GM12874 (cell line): ENCODE measurements around the gene KSR1.

Experiments
- TF ChIP-seq, protein P1 (sequence below): IDR thresholded peaks from 2 replicates; pipeline ENCODE4 v1.5.1; 2011; ENCODE audit warnings: low read depth, mild to moderate bottlenecking, control low read depth, low read length, moderate library complexity; ENCODE audit not compliant: insufficient read depth

KSR1 gene

GRCh38 chr17:27654136-27654535 is 197.9 kb downstream of the KSR1 start:
- TF ChIP-seq, protein P1, sequence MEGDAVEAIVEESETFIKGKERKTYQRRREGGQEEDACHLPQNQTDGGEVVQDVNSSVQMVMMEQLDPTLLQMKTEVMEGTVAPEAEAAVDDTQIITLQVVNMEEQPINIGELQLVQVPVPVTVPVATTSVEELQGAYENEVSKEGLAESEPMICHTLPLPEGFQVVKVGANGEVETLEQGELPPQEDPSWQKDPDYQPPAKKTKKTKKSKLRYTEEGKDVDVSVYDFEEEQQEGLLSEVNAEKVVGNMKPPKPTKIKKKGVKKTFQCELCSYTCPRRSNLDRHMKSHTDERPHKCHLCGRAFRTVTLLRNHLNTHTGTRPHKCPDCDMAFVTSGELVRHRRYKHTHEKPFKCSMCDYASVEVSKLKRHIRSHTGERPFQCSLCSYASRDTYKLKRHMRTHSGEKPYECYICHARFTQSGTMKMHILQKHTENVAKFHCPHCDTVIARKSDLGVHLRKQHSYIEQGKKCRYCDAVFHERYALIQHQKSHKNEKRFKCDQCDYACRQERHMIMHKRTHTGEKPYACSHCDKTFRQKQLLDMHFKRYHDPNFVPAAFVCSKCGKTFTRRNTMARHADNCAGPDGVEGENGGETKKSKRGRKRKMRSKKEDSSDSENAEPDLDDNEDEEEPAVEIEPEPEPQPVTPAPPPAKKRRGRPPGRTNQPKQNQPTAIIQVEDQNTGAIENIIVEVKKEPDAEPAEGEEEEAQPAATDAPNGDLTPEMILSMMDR: no peak

DNA sequence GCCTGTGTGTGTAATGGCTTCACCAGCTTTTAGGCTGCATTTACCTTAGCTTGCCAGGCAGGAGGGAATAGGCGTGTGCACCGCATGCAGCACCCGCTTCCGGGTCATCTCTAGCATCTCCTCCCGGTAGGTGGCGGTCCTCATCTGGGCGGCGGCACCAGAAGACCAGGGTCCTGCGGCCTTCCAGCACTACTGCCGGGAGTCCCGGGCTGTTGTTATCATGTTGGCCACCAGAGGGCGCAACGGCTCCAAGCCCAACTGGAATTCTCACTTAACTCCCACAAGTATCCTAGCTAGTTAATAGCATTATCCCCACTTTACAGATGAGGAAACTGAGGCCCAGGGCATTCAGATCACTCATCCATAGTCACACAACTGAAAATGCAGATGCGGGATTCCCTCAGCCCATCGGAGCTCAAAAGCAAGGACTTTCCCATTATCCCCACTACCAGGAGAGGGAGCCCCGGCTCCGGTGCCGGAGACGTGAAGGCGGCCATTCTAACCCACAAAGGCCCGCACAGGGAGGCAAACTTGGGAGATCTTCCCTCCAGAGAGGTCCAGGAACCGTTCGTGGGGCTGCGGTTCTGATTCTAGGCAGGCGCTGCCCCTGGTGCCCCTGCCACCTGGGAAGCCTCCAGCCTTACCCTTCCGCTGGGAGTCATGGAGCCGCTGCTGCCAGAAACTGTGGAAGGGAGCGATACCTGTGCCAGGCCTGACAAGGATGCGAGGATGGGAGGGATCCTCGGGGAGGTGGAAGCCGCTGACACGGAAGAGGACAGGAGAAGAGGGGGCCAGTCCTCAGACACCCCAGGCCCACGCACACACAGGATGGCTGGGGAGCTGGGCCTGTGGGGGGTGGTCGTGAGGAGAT is 198.6 kb downstream of the KSR1 start:
- TF ChIP-seq, protein P1: peak; percentile 86

GRCh38 chr17:27657620-27658019 is 201.4 kb downstream of the KSR1 start:
- TF ChIP-seq, protein P1: no peak

GRCh38 chr17:27659683-27660082 is 203.4 kb downstream of the KSR1 start:
- TF ChIP-seq, protein P1: no peak

DNA sequence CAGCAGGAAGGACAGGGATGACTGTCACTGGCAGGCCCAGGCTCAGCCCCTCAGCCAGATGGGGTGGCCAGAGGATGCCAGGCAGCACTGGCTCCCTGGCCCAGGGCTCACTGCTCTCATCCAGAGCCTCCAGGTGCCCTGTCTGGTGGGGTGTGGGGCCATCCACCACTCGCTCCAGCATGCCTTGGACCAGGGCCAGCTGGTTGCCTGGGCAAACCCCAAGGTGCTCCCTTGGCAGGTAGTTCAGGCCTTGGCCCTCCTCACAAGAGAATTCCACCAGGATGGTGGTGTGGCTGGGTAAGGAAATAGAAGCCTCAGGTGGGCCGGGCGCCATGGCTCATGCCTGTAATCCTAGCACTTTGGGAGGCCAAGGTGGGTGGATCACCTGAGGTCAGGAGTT is 204.2 kb downstream of the KSR1 start:
- TF ChIP-seq, protein P1: no peak

GRCh38 chr17:27663936-27664605 is 207.8 kb downstream of the KSR1 start:
- TF ChIP-seq, protein P1: no peak

GRCh38 chr17:27664606-27664965 is 208.3 kb downstream of the KSR1 start:
- TF ChIP-seq, protein P1: no peak
